Omental fat pad (tissue), 4 donors: ENCODE data around the gene ITGA4. TPM values are rescaled to one million over a fixed set of nuclear protein-coding genes. Genes with fewer than 3 reads are reported as not detected.

Source experiments
- ATAC-seq: fragments of 150-250 bp; one replicate; pipeline ENCODE4 v1.9.1; 2016; ENCODE audit warnings: mild to moderate bottlenecking, moderate library complexity; ENCODE audit not compliant: low FRiP score
- DNase-seq: peaks from one replicate; pipeline ENCODE4 v3.0.0-alpha.2; 2019; ENCODE audit warnings: low spot score
- total RNA-seq, 4 donors: library from RNA; depleted of rRNA; stranded (reverse); fragments of >200 nt; gene quantifications; one replicate each; pipeline ENCODE4 v1.1.0, GENCODE V29; 2016
- TF ChIP-seq, protein P1 (sequence below), 3 donors: fragments of 450-650 bp; IDR thresholded peaks; one replicate each; pipeline ENCODE4 v1.5.1; 2016 to 2017; ENCODE audit warnings: antibody characterized with exemption in 3 of 3, mild to moderate bottlenecking in 3 of 3, moderate library complexity in 2 of 3

ITGA4 gene
- total RNA-seq, 4 donors from 2014 or later = 5.6 to 25.6 (median 6.9) TPM

DNA sequence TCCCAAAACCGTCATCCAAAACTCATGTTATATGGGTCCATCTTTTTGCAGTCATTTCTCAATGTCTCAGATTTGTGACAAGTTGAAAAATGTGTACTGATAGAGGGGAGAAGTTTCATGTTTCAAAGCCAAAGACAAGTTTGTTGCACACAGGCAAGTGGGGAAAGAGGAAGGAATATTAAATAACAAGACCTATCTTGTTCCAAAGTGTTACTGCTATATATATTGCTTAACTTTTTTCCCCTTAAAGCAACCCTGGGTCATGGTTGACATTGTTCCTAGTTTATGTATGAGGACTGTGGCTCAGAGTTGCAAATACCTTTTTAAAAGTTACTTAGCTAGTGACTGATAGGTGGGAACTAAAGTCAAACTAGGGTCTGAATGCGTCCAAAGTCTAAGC lies 1.7 kb downstream of the ITGA4 start:
- TF ChIP-seq, protein P1, sequence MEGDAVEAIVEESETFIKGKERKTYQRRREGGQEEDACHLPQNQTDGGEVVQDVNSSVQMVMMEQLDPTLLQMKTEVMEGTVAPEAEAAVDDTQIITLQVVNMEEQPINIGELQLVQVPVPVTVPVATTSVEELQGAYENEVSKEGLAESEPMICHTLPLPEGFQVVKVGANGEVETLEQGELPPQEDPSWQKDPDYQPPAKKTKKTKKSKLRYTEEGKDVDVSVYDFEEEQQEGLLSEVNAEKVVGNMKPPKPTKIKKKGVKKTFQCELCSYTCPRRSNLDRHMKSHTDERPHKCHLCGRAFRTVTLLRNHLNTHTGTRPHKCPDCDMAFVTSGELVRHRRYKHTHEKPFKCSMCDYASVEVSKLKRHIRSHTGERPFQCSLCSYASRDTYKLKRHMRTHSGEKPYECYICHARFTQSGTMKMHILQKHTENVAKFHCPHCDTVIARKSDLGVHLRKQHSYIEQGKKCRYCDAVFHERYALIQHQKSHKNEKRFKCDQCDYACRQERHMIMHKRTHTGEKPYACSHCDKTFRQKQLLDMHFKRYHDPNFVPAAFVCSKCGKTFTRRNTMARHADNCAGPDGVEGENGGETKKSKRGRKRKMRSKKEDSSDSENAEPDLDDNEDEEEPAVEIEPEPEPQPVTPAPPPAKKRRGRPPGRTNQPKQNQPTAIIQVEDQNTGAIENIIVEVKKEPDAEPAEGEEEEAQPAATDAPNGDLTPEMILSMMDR (IDR thresholded peaks at IDR 0.05) = no peak
- no peak for DNase-seq
- ATAC-seq = no peak

DNA sequence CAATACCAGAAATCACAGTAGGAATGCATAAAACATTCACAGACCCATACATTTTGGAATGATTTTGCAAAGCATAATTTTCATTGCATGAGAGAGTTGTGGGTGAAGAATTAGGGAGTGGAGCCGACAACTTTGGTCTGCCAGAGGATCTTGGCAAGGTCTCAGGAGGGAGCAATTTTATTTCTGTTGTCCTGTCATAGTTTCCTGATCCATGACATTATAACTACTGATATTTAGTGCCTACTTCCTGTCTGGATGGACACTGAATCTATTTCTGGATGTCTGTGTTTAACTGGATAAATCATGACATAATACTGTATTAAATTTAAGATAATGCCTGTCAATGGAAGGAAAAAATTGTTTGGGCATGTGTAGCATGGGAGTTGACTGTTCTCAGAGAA lies 2.4 kb downstream of the ITGA4 start:
- no peak for DNase-seq
- TF ChIP-seq, protein P1 (IDR thresholded peaks at IDR 0.05) = no peak
- ATAC-seq = no peak

DNA sequence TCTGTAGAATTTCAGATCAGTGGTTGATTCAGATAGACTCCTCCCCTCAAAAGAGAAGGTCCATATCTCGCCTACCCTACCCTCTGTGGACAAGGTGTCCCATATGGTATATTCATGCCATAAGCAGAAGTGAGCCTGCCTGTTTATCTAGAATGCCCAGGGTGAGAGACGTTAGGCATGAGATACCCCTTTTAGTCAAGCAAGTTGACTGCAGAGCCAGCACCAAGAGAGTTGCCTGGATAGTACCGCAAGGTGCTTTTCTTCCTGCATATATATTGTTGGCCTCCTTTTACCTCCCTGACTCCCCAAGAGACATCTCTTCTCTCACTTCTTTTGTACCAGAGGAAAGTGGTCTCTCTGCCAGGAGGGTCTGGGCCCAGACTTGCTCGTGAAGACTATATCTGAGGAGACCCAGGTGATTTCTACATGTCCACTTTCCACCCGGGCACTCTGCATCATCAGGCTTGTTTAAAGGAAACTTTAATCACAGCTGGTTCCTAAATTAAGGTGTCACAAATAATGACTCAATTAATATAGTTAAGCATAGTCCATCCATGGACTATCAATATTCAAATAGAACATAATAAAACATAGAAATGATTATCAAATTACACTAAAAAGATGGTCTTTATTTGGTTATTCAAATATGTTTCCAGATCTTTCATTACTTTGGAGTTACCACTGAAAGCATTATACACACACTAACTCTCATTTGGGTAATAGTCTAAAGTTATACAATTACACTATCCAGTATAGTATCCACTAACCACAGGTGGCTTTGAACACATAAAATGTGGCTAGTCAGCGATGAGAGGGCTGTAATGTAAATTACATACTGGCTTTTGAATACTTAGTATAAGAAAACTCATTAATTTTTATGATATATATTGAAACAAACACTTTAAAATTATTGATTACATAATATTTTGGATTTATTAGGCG lies 4.1 kb downstream of the ITGA4 start:
- DNase-seq = no peak
- TF ChIP-seq, protein P1 (IDR thresholded peaks at IDR 0.05) = no peak
- ATAC-seq = no peak

DNA sequence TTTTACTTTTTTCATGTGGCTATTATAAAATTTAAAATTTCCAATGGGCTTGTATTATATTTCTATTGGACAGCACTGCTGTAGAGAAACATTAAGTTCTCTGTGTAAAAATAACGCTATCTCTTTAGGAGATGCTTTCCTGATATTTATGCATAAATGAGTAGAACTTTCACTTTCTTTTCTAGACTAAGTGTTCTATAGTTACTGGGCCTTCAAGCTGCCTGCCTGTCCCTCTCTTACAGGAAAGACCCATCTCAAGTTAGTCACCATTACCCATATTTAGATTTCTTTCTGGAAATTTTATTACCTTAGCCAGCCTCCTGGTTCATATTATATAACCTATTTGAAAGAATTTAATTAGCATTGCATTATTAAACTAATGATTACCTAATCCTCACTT lies 4.8 kb downstream of the ITGA4 start:
- ATAC-seq (no peak), DNase-seq (no peak)
- TF ChIP-seq, protein P1 (IDR thresholded peaks at IDR 0.05) = no peak

DNA sequence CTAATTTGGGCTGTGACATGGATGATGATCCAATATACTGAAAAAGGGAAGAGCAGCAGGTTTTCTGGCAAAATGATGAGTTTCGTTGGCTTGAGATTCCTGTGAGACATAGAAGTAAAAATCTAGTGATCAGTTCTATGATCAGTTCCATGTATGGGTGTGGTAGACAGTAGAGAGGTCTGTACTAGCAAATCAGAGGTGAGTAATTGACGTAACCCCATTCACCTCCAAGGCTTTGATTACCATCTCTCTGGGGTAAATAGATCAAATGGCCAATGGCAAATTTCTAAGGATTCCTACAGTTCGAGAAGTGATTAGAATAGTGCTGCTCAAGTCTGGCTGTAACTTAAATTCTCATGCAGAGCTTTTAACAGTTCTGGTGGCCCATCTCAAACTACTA lies 6.4 kb downstream of the ITGA4 start:
- TF ChIP-seq, protein P1 (IDR thresholded peaks at IDR 0.05) = no peak
- DNase-seq (no peak), ATAC-seq (no peak)

DNA sequence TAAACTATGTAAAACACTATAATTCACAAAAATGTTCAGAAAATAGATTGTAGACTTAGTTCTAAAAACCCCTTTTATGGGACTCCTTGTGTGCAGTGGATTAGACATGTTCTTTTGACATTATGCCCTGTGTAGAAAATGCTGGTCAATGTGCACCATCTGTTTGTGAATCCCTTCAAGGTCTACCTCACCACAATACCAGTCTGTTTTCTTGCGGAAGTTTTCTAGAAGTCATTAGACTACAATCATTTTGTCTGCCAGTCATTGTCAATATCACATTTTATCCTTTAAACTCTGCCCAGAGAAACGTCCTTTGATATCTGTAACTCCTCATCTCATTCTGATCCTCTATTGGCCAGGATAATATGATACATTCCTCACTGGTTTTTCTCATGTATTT lies 7.8 kb downstream of the ITGA4 start:
- ATAC-seq = no peak
- TF ChIP-seq, protein P1 (IDR thresholded peaks at IDR 0.05) = no peak
- no peak for DNase-seq
